ENCODE data around the gene GPX8. TPM values are rescaled to one million over a fixed set of nuclear protein-coding genes. Genes with fewer than 3 reads are reported as not detected.
A peak's percentile ranks its signal among the peaks of the same experiment; 100 is the strongest.

The GPX8 gene
- total and polyA plus RNA-seq, 2 of the 13 experiments (the other 11 are each of a cell fraction or from before 2014, with no cell fraction given) = 0.33 to 0.94 TPM

GRCh38 chr5:55172937-55173686 is 13.1 kb downstream of the GPX8 start, which contains the start of gene CDC20B (continued):
- TF ChIP-seq ZNF770 (CRISPR knock-in tag; IDR thresholded peaks at IDR 0.05) = no peak
- TF ChIP-seq BORCS8-MEF2B (CRISPR knock-in tag; IDR thresholded peaks at IDR 0.05) = no peak
- TF ChIP-seq POLR2G (IDR thresholded peaks at IDR 0.05; ENCODE audit: low read depth, low read length) = no peak
- peak; percentile 32; the same call in 1 of the 3 replicates for TF ChIP-seq MXI1 (IDR thresholded peaks at IDR 0.05; ENCODE audit: borderline replicate concordance, low read depth, low read length)
- TF ChIP-seq SALL1 (CRISPR knock-in tag; IDR thresholded peaks at IDR 0.05) = peak; percentile 30; the same call in 1 of the 2 replicates

- Histone ChIP-seq H3K79me2 (ENCODE audit: insufficient read depth, low read length) (no peaks in the 10 kb centered on the region), H3K4me2 (ENCODE audit: low read depth, low read length) (peak overlapping the region; percentile 97), H3K4me3 (replicated peaks in 1 of 3; ENCODE audit: insufficient read depth in 1 of 3, low read depth in 2 of 3, low read length in 3 of 3) (peak overlapping the region; percentile 52 to 70 (median 59)), H3K27ac (ENCODE audit: extremely low read length, insufficient read depth, low read length) (no peak overlapping the region), H2AFZ (ENCODE audit: low read length) (peak overlapping the region; percentile 66), H3K9ac (ENCODE audit: insufficient read depth, low read depth, low read length) (peak overlapping the region; percentile 49; the same call in 1 of the 2 replicates), H4K20me1 (ENCODE audit: insufficient read depth, low read length) (no peaks in the 10 kb centered on the region; the same call in 1 of the 2 replicates), H3K27me3 (ENCODE audit: control insufficient read depth in 1 of 2, insufficient read depth in 2 of 2, low read length in 2 of 2) (peaks cover 2 to 39% of the 10 kb centered on the region in 2 experiments; a peak in 3 of 5 replicates), H3K9me3 (ENCODE audit: low read length) (no peaks in the 10 kb centered on the region), H3K36me3 (replicated peaks in 1 of 2; ENCODE audit: control insufficient read depth in 1 of 2, insufficient read depth in 2 of 2, low read length in 2 of 2) (no peaks in the 10 kb centered on the region), H3K4me1 (ENCODE audit: insufficient read depth, low read length) (peaks cover 39% of the 10 kb centered on the region)
- intact Hi-C loops (cut with micrococcal nuclease; ENCODE audit: unreplicated experiment) (loop anchor here (1.0 to 10.0 kb wide), 6 partner anchors 53 to 761 kb away; partner anchors contain the start of gene MCIDAS), in situ Hi-C loops (cut with HindIII; ENCODE audit: extremely low pct_ligation_motif_present, low pct_unique_long_range_greater_than_20kb) (loop anchor here (5.0 to 25.0 kb wide), 2 partner anchors 519 to 661 kb away; partner anchors contain the start of gene SNX18)
- FAIRE-seq = no peak
- ChIA-PET POLR2A (no interaction called here), CTCF (ENCODE audit: low intra/inter-chr PET ratio, low total read pairs) (no interaction called here)
- no peak for DNase-seq (ENCODE audit: low spot score)
- no TSS peak for BruUV-seq (replicated peaks)
- peak; percentile 17 for ATAC-seq
- 4% methylated on average over 8 of the region's 8 CpGs for WGBS (ENCODE audit: low lambda C conversion rate)
- TF ChIP-seq MLXIP (CRISPR knock-in tag; IDR thresholded peaks at IDR 0.05; ENCODE audit: borderline replicate concordance) (no peak), MBD4 (IDR thresholded peaks at IDR 0.05; ENCODE audit: borderline replicate concordance, low read length) (no peak), PRDM4 (CRISPR knock-in tag; IDR thresholded peaks at IDR 0.05; ENCODE audit: borderline replicate concordance) (no peak), TP53 (CRISPR knock-in tag; conservative IDR thresholded peaks at IDR 0.05) (no peak), ZNF720 (CRISPR knock-in tag; IDR thresholded peaks at IDR 0.05) (no peak), ZNF569 (CRISPR knock-in tag; IDR thresholded peaks at IDR 0.05; ENCODE audit: borderline replicate concordance) (no peak)
Observed at GRCh38 chr5:55173687-55174230, 13.8 kb downstream of the GPX8 start.

Data from HepG2 (cell line).